K562 (cell line): ENCODE measurements around the gene RC3H2. TPM values are rescaled to one million over a fixed set of nuclear protein-coding genes. Genes with fewer than 3 reads are reported as not detected.

Experiments
- ATAC-seq: fragments of 200-7000 bp; cut with Tn5 transposase; 3 replicates; pipeline ENCODE4 v1.9.1; 2020; ENCODE audit warnings: moderate library complexity
- BruUV-seq: library from RNA; stranded (reverse); fragments of 400-500 nt; replicated peaks from 2 replicates; lab custom pipeline; 2021; lab: Mats Ljungman, UMichigan
- CTCF ChIA-PET: fragments of 300-600 bp; formaldehyde crosslinking; extraction: SDS; loops from one replicate; lab custom pipeline; 2021; ENCODE audit warnings: low intra/inter-chr PET ratio; lab: Yijun Ruan, JAX
- POLR2A ChIA-PET: fragments of 300-600, 350-650 bp; sonication (Branson Sonifier 250); formaldehyde crosslinking; extraction: SDS; loops from one replicate; lab custom pipeline; 2021; ENCODE audit warnings: antibody characterized with exemption, inconsistent platforms; lab: Yijun Ruan, JAX
- DNase-seq, 4 experiments: peaks; one replicate each; pipeline versions ENCODE4 v3.0.0 to v3.0.0-alpha.2; 2011 to 2018; ENCODE audit warnings: low spot score in 3 of 4, mixed read lengths in 3 of 4; ENCODE audit errors: extremely low read depth in 1 of 4
- FAIRE-seq: peaks from 2 replicates; lab custom pipeline; 2011; peaks lifted over from hg19 to GRCh38; lab: Jason Lieb, UNC
- H2AFZ ChIP-seq: 2 replicates; pipeline ENCODE4 v1.6.0; 2011; ENCODE audit warnings: low read depth, low read length, control low read depth, inconsistent platforms
- H3K27ac ChIP-seq: fragments of 200-600 bp; 3 replicates; pipeline ENCODE4 v1.8.0; 2011; ENCODE audit warnings: low read depth, mild to moderate bottlenecking, control low read depth, inconsistent platforms, low read length, moderate library complexity, mixed read lengths; ENCODE audit errors: extremely low read depth
- H3K27me3 ChIP-seq, 2 experiments: fragments of 300-600 bp in 1 of 2; 2 replicates in 1 of 2; 3 replicates in 1 of 2; pipeline versions ENCODE4 v1.6.0 to v1.8.0; 2011; ENCODE audit warnings: inconsistent platforms in 2 of 2, low read length in 2 of 2, mild to moderate bottlenecking in 1 of 2, mixed read lengths in 1 of 2, moderate library complexity in 1 of 2; ENCODE audit not compliant: control insufficient read depth in 2 of 2, insufficient read depth in 2 of 2
- H3K36me3 ChIP-seq: fragments of 300-600 bp; 3 replicates; pipeline ENCODE4 v1.8.0; 2011; ENCODE audit warnings: mild to moderate bottlenecking, low read length, inconsistent platforms; ENCODE audit not compliant: control insufficient read depth, insufficient read depth
- H3K4me1 ChIP-seq, 2 experiments: fragments of 200-600 bp in 1 of 2; replicated peaks in 1 of 2; 2 replicates in 1 of 2; 3 replicates in 1 of 2; pipeline versions ENCODE4 v1.5.1 to v1.8.0; 2011; ENCODE audit warnings: inconsistent platforms in 2 of 2, low read length in 2 of 2, mild to moderate bottlenecking in 1 of 2, mixed read lengths in 1 of 2, moderate library complexity in 1 of 2; ENCODE audit not compliant: control insufficient read depth in 2 of 2, insufficient read depth in 2 of 2
- H3K4me2 ChIP-seq: 2 replicates; pipeline ENCODE4 v1.6.1; 2011; ENCODE audit warnings: low read length, control low read depth, inconsistent platforms, mixed read lengths; ENCODE audit not compliant: insufficient read depth
- H3K4me3 ChIP-seq: fragments of 200-600 bp; sonication (generic), shearing (Covaris generic); 2 replicates; pipeline ENCODE4 v1.5.1; 2016; ENCODE audit warnings: control low read depth, inconsistent platforms
- H3K79me2 ChIP-seq: fragments of 200-600 bp; 3 replicates; pipeline ENCODE4 v1.8.0; 2011; ENCODE audit warnings: low read length, inconsistent platforms; ENCODE audit not compliant: control insufficient read depth, insufficient read depth
- H3K9ac ChIP-seq, 2 experiments: 2 replicates each; pipeline versions ENCODE4 v1.6.0 to v1.6.1; 2011; ENCODE audit warnings: low read depth in 2 of 2, low read length in 2 of 2, control low read depth in 1 of 2, inconsistent platforms in 1 of 2, mild to moderate bottlenecking in 1 of 2, mixed read lengths in 1 of 2; ENCODE audit not compliant: insufficient read depth in 1 of 2
- H3K9me1 ChIP-seq: one replicate; pipeline ENCODE4 v1.6.0; 2011; ENCODE audit warnings: inconsistent platforms, mild to moderate bottlenecking, low read length, moderate library complexity; ENCODE audit not compliant: control insufficient read depth, insufficient read depth
- H3K9me3 ChIP-seq: replicated peaks from 2 replicates; pipeline ENCODE4 v1.5.1; 2011; ENCODE audit warnings: low read depth, low read length, inconsistent platforms; ENCODE audit not compliant: control insufficient read depth, insufficient read depth
- H4K20me1 ChIP-seq: replicated peaks from 2 replicates; pipeline ENCODE4 v1.6.1; 2011; ENCODE audit warnings: low read length, inconsistent platforms, mixed read lengths; ENCODE audit not compliant: control insufficient read depth, insufficient read depth
- C11orf30 ChIP-seq: fragments of 450-650 bp; IDR thresholded peaks from 2 replicates; pipeline ENCODE4 v1.6.1; 2016; ENCODE audit warnings: low read depth, mild to moderate bottlenecking
- HES1 ChIP-seq: fragments of 450-650 bp; IDR thresholded peaks from 2 replicates; pipeline ENCODE4 v1.6.1; 2016; ENCODE audit warnings: low read depth, mild to moderate bottlenecking, moderate library complexity
- KDM2B ChIP-seq: fragments of 250-450 bp; sonication (Bioruptor Pico); IDR thresholded peaks from 2 replicates; pipeline ENCODE4 v1.8.0; 2021; ENCODE audit warnings: mild to moderate bottlenecking, moderate library complexity
- MAFK ChIP-seq: IDR thresholded peaks from 2 replicates; pipeline ENCODE4 v1.6.1; 2011; ENCODE audit warnings: low read length, improper control_type of control experiment
- NCOR1 ChIP-seq: fragments of 450-650 bp; IDR thresholded peaks from 2 replicates; pipeline ENCODE4 v1.6.1; 2016; ENCODE audit warnings: mild to moderate bottlenecking, moderate library complexity
- PHF8 ChIP-seq: fragments of 200-600 bp; sonication (generic); IDR thresholded peaks from 2 replicates; pipeline ENCODE4 v1.6.1; 2012; ENCODE audit warnings: mixed run types, mild to moderate bottlenecking, inconsistent platforms, low read length, moderate library complexity, borderline replicate concordance
- SAFB ChIP-seq: fragments of 200-400 bp; formaldehyde crosslinking; IDR thresholded peaks from 2 replicates; pipeline ENCODE4 v1.6.1; 2017; ENCODE audit warnings: low read depth, low read length, borderline replicate concordance
- SFPQ ChIP-seq: fragments of 200-400 bp; formaldehyde crosslinking; IDR thresholded peaks from 2 replicates; pipeline ENCODE4 v1.6.1; 2017; ENCODE audit warnings: mild to moderate bottlenecking, low read depth, low read length, moderate library complexity
- ZBTB2 ChIP-seq: fragments of 450-650 bp; IDR thresholded peaks from 2 replicates; pipeline ENCODE4 v1.6.1; 2016; ENCODE audit warnings: antibody characterized with exemption
- ZNF217 ChIP-seq: sonication (generic); formaldehyde crosslinking; IDR thresholded peaks from 2 replicates; pipeline ENCODE4 v1.8.0; 2022; ENCODE audit warnings: mild to moderate bottlenecking, missing genetic modification reagents
- ZNF316 ChIP-seq: fragments of 450-650 bp; IDR thresholded peaks from 2 replicates; pipeline ENCODE4 v1.6.1; 2016
- WGBS: fragments of 100-300 bp; shearing (Covaris generic); methylation state at CpG from one replicate; pipeline ENCODE4 v1.1.6; 2016; ENCODE audit warnings: low coverage, mixed read lengths; ENCODE audit not compliant: insufficient coverage; ENCODE audit errors: missing lambda C conversion rate; 5-methylcytosine and 5-hydroxymethylcytosine counted together
- in situ Hi-C: fragments of 300-500 bp; cut with MboI; formaldehyde crosslinking; loops from 4 replicates; pipeline ENCODE4 v1.15.0; 2018; ENCODE audit warnings: inconsistent platforms, mixed read lengths
- intact Hi-C: fragments of 100-400 bp; cut with micrococcal nuclease; formaldehyde crosslinking; loops from 2 replicates; pipeline ENCODE4 v1.14.2; 2022
- polyA plus RNA-seq, 8 experiments: library from polyadenylated mRNA; depleted of rRNA in 4 of 8; stranded (reverse) in 5 of 8; unstranded in 3 of 8; fragments of >200 nt; fragmentation: Nextera tagmentation in 2 of 8; fragmentation: Illumina TruSeq in 1 of 8; extraction: Ambion mirVana in 2 of 8; extraction: Trizol in 1 of 8; gene quantifications; 2 replicates each; pipeline versions ENCODE4 v1.2.1 to v1.2.3, GENCODE V29; 2011 to 2014; ENCODE audit warnings: inconsistent platforms in 1 of 8, missing spikeins in 1 of 8
- total RNA-seq, 7 experiments: library from RNA; depleted of rRNA in 6 of 7; stranded (reverse); fragments of >200 nt in 6 of 7; fragmentation: Illumina TruSeq in 2 of 7; extraction: Trizol in 2 of 7; gene quantifications; 2 replicates each; pipeline versions ENCODE4 v1.2.1 to v1.2.3, GENCODE V29; 2011 to 2021; ENCODE audit warnings: low replicate concordance in 1 of 7
- TF ChIP-seq, protein P1 (sequence below): fragments of 250-450 bp; sonication (Bioruptor Pico); IDR thresholded peaks from 2 replicates; pipeline ENCODE4 v1.4.0; 2020; ENCODE audit warnings: mild to moderate bottlenecking, moderate library complexity
- TF ChIP-seq, protein P2 (sequence below): fragments of 450-650 bp; IDR thresholded peaks from 2 replicates; pipeline ENCODE4 v1.6.1; 2016; ENCODE audit warnings: mild to moderate bottlenecking

Gene RC3H2
- total and polyA plus RNA-seq, 9 of the 15 experiments (the other 6 are each of a cell fraction or from before 2014, with no cell fraction given), result 5.6 to 35.4 (median 18.6) TPM

DNA sequence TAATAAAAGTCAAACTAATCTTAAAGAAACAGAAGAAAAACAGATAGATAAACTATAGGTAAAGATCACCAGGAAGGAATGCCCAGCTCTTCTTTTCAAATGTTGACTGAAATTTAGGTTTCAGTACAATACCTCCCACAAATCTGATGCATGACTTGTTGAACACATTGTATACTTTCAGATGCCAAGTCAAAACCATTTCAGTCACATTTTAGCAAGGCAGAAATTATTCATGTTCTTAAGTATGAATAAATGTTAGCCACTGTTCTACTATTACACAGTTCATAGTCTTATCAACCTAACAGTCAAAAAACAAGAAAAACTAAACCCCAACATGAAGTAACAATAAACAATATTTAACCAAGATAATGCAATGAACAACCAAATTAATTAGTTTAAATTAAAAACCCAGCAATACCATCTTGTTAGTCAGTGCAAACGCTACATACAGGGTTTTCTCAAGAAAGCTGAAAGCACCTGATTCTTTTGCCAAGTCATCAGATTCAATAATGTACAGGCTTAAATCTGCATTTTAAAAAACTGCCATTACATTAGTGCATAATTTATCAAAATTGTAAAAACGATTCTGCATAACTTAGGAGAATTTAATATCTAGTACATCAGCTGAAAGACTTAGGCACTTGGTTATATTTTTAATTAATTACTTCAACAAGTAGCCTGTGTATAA lies 56.8 kb downstream of the RC3H2 start:
- no peaks in the 10 kb centered on the region for H4K20me1 ChIP-seq
- DNase-seq (no peak), ATAC-seq (no peak), FAIRE-seq (no peak)
- 46% methylated on average over 2 of the region's 2 CpGs for WGBS
- peaks cover 48% of the 10 kb centered on the region for H3K36me3 ChIP-seq
- BruUV-seq, result no TSS peak
- no peaks in the 10 kb centered on the region for H3K4me1 ChIP-seq
- no peak overlapping the region for H3K4me3 ChIP-seq
- no peak overlapping the region for H2AFZ ChIP-seq
- in situ Hi-C loops (no loop called here), intact Hi-C loops (no loop called here)
- no peaks in the 10 kb centered on the region for H3K9me3 ChIP-seq
- POLR2A ChIA-PET, result interaction anchor here (0.9 to 1.2 kb wide), 2 partner anchors 10 to 11 kb away, joined by 3 to 4 read pairs; no protein-coding TSS in a partner anchor
- H3K27ac ChIP-seq, result no peak overlapping the region
- H3K9me1 ChIP-seq, result no peaks in the 10 kb centered on the region
- no peaks in the 10 kb centered on the region for H3K79me2 ChIP-seq
- no peaks in the 10 kb centered on the region for H3K27me3 ChIP-seq
- no peak overlapping the region for H3K9ac ChIP-seq
- no peak overlapping the region for H3K4me2 ChIP-seq
- CTCF ChIA-PET, result no interaction called here
- TF ChIP-seq SFPQ (no peak), HES1 (no peak), SAFB (no peak), PHF8 (no peak), ZNF217 (CRISPR knock-in tag) (no peak), ZNF316 (peak; percentile 75), NCOR1 (no peak), MAFK (peak; percentile 34; the same call in 1 of the 2 replicates), C11orf30 (peak; percentile 47; the same call in 1 of the 2 replicates), KDM2B (no peak), ZBTB2 (no peak)
- TF ChIP-seq, protein P1, sequence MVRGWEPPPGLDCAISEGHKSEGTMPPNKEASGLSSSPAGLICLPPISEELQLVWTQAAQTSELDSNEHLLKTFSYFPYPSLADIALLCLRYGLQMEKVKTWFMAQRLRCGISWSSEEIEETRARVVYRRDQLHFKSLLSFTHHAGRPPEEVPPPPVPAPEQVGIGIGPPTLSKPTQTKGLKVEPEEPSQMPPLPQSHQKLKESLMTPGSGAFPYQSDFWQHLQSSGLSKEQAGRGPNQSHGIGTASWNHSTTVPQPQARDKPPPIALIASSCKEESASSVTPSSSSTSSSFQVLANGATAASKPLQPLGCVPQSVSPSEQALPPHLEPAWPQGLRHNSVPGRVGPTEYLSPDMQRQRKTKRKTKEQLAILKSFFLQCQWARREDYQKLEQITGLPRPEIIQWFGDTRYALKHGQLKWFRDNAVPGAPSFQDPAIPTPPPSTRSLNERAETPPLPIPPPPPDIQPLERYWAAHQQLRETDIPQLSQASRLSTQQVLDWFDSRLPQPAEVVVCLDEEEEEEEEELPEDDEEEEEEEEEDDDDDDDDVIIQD (CRISPR knock-in tag), result no peak
- TF ChIP-seq, protein P2, sequence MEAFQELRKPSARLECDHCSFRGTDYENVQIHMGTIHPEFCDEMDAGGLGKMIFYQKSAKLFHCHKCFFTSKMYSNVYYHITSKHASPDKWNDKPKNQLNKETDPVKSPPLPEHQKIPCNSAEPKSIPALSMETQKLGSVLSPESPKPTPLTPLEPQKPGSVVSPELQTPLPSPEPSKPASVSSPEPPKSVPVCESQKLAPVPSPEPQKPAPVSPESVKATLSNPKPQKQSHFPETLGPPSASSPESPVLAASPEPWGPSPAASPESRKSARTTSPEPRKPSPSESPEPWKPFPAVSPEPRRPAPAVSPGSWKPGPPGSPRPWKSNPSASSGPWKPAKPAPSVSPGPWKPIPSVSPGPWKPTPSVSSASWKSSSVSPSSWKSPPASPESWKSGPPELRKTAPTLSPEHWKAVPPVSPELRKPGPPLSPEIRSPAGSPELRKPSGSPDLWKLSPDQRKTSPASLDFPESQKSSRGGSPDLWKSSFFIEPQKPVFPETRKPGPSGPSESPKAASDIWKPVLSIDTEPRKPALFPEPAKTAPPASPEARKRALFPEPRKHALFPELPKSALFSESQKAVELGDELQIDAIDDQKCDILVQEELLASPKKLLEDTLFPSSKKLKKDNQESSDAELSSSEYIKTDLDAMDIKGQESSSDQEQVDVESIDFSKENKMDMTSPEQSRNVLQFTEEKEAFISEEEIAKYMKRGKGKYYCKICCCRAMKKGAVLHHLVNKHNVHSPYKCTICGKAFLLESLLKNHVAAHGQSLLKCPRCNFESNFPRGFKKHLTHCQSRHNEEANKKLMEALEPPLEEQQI, result no peak
